NCI-H2029 treated with DMSO at 0.1 percent for 48 hours (cell line): ENCODE results near the gene FBXO42.
"Not testable (repeated sequence)": the region's sequence is repeated elsewhere in the genome, so short reads cannot be mapped to it uniquely, and the experiment has no call there.

Source experiments
- DNase-seq: peaks from one replicate; lab custom pipeline; 2025; lab: John Stamatoyannopoulos, UW

The FBXO42 gene

DNA sequence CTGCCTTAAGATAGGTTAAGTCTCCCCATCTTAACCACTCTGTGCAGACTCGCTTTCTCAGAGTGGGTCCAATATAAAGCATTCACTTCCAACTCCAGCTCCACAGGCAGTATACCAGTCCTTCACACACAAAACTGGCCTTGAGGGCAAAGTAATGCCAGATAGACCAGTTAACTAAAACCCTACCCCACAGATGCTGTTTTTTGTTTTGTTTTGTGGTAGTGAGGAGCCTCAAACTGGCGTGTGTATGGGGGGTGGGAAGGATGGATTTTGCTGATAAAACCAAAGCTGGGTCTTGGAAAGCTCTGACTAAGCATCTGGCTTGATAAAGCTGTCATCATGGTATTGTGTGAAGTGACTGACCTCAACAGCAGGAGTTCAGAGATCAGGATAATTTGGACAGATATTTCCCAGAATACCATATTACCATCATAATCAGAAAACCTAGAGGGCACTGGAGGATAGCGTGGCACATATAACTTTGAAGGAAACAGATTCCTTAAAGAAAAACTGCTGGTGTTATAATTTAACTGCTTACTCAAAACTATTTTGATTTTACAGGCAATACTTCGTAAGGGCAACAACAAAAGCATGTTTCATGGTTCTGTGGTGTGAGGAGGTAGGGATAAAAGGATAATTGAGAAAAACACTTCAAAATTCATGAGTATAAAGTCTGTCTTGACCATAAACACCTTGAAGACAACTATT is 85.7 kb downstream of the FBXO42 start:
- no peak for DNase-seq

DNA sequence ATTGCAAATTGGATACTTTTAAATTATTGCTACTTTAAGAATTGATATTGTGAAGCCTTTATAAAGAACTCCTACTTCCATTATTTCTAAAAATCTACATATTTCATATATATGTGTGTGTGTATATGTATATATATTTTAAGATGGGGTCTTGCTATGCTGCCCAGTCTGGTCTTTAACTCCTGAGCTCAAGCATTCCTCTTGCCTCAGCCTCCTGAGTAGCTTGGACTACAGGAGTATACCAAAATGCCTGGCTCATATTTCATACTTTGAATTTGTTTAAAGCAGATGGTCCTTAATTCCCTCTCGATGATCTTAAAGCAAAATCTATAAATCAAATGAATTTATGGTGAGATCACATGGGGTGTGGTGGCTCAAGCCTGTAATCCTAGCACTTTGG is 90.2 kb downstream of the FBXO42 start:
- no peak for DNase-seq

DNA sequence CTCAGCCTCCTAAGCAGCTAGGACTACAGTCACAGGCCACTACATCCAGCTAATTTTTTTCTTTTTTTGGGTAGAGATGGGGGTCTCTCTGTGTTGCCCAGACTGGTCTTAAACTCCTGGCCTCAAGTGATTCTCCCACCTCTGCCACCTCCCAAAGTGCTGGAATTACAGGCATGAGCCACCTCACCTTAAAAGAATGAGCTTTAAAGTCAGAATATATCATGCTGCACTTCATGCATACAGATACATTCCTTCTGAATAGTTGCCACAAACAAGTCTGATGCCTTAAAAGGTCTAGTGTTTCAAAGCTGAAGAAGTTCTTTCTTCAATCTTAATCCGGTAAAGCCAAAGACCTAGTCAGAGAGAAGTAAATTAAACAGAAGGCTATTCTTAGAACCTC is 91.5 kb downstream of the FBXO42 start:
- no peak for DNase-seq

DNA sequence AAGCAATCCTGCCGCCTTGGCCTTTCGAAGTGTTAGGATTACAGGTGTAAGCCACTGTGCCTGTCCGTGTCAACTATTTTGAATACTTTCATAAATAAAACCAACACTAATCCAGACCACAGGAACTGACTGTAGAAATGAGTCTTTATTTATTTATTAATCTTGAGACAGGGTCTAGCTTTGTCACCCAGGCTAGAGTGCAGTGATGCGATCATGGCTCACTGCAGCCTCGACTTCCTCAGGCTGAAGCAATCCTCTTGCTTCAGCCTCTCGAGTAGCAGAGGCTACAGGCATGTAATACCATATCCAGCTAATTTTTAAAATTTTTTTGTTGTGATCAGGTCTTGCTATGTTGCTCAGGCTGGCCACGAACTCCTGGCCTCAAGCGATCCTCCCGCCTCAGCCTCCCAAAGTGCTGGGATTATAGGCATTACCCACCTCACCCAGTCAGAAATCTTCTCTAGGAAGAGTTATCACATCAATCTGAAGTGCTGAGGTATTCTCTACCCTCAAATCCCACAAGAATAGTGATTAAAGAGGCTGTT is 93.6 kb downstream of the FBXO42 start:
- DNase-seq: no peak

DNA sequence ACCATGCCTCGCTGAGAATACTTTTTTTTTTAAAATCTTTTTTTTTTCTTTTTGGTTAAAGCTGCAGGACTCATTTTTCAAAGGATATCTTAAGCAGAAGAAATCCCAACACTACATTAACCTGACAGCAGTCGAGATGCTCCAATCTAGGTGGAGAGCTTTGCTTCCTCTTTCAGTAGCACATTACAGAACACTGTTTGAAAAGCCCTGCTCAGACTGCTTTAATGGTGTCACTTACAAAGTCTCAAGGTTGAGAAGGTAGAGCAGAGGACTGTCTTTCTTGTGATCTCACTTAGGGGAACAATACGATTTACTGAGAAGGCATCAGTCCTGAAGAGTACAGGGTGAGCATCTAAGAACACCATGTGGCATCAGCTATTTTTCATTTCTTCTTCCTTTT is 94.3 kb downstream of the FBXO42 start:
- DNase-seq: no peak

DNA sequence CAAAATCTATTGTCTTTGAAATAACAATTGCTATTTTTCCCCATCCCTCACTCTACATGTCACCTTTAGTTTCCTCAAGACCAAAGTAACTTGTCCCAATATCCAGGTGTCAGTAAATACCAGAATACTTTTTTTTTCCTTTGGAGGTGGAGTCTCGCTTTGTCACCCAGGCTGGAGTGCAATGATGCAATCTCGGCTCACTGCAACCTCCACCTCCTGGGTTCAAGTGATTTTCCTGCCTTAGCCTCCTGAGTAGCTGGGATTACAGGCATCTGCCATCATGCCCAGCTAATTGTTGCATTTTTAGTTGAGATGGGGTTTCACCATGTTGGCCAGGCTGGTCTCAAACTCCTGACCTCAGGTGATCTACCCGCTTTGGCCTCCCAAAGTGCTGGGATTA is 94.7 kb downstream of the FBXO42 start:
- DNase-seq: not testable (repeated sequence)

DNA sequence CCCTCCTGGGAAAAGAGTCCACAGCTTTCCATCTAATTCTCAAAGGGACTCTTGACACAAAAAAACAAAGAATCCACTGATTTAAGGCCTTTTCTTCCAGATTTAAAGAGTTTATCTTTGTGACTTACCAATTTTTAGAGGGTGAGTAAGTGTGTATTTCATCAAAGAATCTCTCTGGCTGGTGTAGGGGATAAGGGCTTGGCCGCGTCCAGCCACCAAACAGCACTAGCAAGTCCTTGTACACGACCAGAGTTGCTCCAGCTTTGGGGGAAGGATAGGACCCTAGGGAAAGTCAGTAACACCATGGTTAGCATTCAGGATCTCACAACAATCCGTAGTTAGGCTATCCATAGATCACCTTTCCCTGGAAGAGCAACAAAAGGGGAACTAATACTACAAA is 95.8 kb downstream of the FBXO42 start:
- no peak for DNase-seq

DNA sequence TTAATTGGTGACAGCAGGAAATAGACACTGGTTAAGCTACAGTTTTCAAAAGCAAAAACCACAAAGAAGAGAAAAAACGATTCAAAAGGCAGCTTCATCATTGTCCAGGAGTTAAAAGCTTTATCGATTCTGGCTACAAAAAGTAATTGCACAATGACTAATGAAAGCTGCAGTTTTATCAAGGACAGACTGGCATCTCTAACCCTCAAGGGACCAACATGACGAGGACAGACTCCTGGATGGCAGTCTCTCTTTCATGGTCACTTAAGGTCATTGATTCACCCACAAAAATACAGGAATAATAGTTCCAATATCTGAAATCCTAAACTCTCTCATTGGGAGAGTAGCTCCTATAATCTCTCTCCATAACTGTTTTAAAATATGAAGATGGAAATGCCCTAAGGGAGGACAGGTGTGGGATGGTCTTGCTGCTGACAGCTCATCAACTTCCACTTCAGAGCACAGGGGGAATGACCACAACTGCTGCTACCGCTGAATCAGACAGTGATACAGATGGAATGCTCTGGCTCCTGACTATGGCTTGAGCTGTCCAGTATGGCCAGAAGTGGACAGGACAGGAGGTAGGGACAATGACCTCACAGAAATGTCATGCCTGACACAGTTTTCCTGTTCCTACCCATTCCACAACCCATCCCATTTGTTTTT is 97.9 kb downstream of the FBXO42 start:
- no peak for DNase-seq

DNA sequence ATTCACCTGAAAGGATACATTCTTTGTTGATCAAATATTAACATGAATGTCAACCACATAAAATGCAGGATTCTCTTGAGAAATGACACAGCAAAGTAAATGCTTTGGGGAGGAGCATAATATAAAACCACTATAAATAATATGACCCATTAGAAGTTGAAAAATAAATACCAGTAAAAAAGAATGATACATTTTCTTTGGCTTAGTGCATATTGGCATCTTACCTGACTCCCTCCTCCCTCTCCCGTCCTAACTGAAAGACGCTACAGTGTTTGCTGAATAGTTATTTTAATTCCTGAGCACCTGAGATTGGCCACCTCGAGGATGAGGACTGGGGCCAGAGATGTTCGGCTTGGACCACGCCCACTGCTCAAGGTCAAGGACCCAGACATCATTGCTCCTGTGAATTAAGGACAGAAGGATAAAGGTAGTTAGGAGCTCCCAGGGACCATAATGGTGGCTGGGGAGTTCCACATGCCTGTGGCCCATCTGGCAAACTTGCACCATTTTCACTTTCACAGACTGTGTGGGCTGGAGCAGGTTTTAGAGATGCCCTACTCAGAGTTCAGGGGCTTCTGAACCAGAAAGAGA is 98.9 kb downstream of the FBXO42 start:
- DNase-seq: no peak

DNA sequence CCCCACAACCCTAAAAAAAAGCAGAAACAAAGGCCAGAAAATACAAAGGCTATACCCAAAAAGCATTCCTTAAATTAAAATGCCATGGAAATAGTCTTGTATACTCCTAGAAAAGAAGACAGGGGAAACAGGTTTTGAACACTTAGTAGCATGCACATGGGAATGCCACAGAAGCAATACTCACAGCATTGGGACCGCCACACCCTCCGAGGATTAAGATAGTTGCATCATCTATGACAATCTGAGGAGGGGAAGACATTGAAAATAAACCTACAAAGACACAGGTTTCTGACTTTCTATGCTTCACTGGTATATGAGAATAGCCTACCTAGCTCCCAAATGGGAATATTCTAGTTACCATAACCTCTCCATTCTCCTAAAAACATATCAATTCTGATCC is 99.4 kb downstream of the FBXO42 start:
- DNase-seq: no peak

DNA sequence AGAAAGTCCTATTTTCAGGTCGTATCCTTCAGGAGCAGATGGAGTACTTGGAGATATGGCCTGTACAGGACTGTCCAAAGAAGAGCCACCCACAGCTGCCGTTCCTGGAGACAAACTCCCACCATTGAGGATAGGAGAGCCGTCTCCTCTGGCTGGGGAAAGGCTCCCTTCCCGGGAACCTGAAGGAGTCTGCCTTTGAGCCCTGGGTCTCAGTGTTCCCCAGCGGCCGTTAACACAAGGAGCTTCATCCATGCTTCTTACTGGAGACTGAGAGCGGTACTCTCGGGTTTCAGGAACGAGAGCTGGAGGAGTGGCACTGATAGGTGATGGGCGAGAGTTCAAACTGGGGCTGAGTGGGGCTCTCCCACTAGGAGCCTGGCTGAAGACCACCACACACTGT is 100.9 kb downstream of the FBXO42 start:
- DNase-seq: no peak

DNA sequence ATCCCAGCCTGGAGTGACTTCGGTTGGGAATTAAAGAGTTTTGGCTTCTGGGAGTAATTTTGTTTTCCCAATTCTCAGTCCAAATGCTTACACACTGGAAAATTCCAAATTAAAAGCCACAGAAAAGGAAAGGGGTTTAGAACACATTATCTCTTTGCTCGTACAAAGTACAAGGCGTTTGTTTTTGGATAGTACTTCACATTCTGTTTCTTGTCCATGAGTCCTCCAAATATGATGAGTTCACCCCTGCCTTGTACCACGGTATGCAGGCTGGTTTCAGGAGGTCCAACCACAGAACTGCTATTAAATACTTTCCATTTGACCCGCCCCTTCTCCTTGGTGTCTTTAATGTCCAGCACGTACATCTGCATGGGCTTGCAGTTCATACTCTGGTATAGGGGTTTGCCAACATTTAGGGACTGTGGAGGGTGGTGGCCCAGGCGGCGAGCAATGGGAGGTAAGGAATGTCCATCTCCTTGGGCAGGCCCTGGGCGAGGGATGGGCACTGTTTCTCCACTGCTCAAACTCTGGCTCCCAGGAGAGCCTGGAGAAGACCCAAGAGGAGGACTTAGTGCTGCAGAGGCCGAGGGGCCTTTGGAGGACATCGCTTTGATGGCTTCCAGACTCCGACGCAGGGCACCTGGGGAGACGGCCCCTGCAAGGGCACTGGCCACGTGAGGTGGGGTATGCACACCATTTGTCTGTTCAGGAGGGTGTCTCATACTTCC is 101.6 kb downstream of the FBXO42 start:
- DNase-seq: no peak

DNA sequence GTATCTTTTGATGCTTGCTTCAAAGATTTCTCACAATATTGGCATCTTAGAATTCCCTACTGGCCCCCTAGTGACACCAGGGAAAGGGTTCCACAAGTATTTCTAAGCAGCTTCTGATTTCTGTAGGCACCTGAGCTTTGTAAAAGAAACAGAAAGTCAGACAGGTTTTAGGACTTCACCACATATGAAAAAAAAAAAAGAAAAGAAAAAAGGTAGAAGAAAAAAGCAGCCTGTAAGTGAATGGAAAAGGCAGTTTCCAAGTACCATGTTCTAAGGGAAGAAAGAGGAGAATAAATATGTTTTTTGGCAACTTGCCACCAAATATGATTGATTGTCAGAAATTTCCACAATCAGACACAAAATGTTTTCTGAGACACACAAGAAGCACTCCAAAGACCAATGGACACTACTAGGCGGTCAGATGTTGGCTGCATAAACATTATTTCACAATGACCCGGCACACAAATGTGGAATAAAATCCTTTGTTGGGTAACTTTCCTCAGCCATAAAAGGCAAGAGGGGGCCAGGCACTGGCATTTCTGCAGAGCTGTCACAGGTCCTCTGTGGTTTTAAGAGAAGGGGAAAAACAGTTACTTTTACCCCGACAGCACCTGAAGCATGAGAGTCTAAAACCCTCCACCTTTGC is 102.6 kb downstream of the FBXO42 start:
- DNase-seq: no peak

DNA sequence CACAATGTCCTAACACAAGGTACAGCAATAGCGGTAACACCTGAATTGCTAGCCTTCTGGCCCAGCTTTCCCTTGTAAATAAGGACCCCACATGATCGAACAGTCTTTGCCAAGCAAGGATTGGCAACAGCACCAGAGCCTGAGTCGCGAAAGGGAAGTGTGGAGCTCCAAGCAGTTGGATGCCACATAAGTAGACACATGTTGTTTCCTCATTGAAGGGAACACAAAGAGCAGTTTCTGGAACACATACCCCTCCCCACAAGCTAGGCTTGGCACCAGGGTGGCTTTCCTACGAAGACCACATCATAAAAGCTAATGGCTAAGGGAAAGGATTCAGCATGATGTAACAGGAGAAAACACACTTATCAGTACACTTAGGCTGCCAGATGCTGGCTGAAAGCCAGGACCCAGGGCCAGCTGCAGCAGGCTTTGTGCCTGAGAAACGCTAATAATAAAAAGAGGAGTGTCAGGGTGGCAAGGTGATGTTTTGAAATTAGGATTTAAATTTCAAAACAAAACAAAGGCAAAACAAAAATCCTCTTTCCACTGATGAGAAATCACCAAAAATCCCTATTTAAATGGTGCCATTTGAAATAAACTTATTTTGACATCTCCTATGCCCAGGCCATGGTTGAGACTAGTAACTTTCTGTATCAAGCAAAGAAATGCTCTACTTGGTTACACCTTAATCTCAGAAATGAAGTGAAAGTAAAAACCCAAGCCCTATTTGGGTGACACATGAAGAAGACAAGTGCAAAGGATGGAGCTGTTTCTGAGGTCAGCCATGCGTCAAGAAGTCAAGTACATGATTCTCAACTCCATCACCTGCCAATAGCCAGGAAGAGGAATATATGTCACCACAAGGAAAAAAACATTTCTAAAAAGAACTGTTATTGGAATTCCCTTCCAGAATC is 103.4 kb downstream of the FBXO42 start:
- peak; percentile 96 for DNase-seq

DNA sequence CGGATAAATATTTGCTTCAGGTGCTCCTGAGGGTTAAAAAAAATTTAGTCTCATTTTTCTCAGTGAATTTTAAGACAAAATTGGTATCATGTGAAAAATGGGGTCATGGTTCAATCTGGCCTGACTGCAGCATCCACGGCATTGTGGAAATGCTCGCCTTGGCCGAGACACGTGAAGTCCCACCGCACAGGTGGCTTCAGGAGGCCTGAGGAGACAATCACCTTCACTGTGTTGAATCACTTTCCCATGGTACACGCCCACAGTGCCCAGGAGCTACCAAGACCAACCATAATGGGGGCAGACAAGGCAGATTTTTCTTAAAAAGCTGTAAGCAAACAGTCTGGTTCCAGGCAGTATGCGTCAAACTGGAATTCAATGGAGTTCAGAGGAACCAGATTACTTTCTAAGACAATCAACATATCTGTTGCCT is 104.3 kb downstream of the FBXO42 start:
- no peak for DNase-seq

DNA sequence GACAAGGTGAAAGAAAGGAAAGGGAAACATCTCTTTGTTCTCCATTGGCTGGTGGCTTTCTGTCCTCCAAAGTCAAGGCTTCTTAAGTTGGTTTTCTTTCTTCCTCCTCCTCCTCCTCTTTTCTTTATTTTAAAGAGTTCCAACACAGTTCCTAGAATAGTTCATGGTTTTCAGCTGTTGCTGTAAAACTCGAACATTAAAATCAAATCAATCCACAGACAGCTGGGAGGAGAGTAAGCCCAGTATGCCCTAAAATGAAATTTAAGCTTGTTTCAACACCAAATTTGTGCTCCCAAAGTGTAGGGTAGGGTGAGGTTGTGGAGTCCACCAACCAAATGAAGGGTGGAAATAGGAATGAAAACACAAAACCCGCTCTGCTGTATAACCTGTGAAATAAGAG is 104.8 kb downstream of the FBXO42 start:
- no peak for DNase-seq

DNA sequence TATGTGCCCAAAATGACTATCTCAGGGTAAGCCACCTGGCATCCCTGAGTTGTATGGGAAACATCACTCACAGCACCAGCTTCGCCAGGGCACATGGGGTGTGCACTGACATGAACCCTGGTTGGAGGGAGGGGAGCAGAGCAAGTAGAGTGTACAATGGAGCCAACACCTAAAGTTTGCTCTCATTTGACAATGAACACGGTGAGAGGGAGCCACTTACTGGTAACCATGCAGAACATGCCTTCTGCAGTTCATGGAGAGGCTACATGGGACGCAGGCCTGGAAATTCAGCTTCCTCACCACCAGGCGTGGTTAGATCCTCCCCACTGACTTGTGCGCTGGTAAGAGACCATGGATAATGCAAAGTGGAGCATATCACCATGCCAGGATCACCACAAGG is 105.3 kb downstream of the FBXO42 start:
- DNase-seq: no peak

DNA sequence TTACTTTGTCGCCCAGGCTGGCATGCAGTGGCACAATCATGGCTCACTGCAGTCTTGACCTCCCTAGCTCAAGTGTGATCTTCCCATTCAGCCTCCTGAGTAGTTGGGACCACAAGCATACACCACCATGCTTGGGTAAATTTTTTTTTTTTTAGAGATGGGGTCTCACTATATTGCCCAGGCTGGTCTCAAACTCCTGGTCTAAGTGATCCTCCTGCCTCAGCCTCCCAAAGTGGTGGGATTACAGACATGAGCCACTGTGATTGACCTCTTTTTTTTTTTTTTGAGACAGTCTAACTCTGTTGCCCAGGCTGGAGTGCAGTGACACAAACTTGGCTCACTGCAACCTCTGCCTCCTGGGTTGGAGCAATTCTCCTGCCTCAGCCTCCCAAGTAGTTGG is 106.0 kb downstream of the FBXO42 start:
- not testable (repeated sequence) for DNase-seq

DNA sequence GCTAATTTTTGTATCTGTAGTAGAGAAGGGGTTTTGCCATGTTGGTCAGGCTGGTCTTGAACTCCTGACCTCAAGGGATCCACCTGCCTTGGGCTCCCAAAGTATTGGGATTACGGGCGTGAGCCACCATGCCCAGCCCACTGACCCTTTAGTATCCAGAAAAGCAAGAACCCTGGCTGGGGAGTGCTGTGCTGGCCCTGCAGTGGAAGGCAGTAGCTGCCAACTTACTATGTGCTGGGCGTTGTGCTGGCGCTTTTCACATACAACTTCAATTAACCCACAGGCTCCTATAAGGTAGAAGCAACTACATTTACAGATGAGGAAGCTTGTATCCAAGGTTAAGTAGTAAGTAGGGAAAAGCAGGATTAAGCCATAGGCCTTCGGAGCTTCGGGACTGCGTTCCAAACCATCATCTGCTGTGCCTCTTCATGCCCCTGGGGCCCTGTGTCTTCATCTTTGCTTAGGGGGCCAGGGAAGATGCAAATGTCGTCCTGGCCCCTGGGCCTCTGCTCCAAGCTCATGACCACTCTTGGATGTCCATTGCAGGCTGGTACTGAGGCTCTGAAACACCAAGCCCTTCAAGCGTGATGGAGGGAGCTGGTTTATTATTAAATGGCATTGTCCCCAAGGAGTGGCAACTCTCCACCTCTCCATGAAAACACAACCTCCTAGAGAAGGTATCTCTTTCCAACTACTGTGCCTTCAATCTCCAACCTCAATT is 106.6 kb downstream of the FBXO42 start:
- DNase-seq: no peak

DNA sequence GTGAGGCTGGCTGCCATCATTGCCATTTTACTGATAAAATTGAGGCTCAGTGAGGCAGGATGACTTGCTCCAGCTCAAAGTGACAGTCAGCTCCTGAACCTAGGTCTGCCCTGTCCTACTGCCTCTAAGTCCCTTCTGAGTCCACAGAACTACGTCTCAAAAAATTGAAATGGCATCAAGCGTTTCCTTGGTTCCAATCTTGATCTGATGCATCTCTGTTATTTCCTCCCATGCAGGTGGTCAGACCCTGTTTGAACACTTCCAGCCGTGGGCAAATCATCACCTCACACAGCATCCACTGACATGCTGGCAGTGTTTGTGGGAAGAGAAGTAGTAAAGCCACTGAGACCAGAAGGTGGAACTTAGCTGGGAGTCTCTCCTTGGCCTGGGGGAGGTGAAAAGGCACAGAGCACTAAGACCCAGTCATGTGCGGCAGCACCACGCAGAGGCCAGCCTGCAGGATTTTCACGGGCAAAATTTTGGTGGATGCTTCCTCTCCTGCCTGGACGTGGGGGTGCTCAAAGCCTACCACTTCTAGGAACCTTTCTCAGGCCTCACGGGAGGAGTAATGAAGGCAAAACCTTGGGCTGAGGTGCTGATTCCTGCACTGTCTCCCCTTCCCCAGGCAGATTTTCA is 107.5 kb downstream of the FBXO42 start:
- DNase-seq: no peak
